Lower leg skin (tissue), 4 donors: Measurements from ENCODE around the gene ZC3H7A. TPM values are rescaled to one million over a fixed set of nuclear protein-coding genes. Genes with fewer than 3 reads are reported as not detected.

Experiments used
- DNase-seq, 2 donors: peaks; one replicate each; pipeline ENCODE4 v3.0.0-alpha.2; 2019; ENCODE audit warnings: low spot score in 2 of 2
- H3K4me3 ChIP-seq: fragments of 200-600 bp; sonication (generic); 2 replicates; pipeline ENCODE4 v1.5.1; 2017; ENCODE audit warnings: mild to moderate bottlenecking, low read depth; ENCODE audit not compliant: poor library complexity, severe bottlenecking
- POLR2A ChIP-seq, 2 donors: fragments of 450-650 bp; IDR thresholded peaks; one replicate each; pipeline ENCODE4 v1.6.1; 2016 to 2017; ENCODE audit warnings: antibody characterized with exemption in 2 of 2, mild to moderate bottlenecking in 1 of 2, moderate library complexity in 1 of 2
- WGBS, 2 donors: methylation state at CpG; one replicate each; pipeline ENCODE4 v1.1.5; 2018; 5-methylcytosine and 5-hydroxymethylcytosine counted together
- intact Hi-C: fragments of 100-400 bp; cut with DNase I; formaldehyde crosslinking; loops from one replicate; pipeline ENCODE4 v1.15.0; 2023; ENCODE audit warnings: low total_unique reads
- total RNA-seq, 4 donors: library from RNA; depleted of rRNA; stranded (reverse); fragments of >200 nt; gene quantifications; one replicate each; pipeline ENCODE4 v1.1.0, GENCODE V29; 2016
- TF ChIP-seq, protein P1 (sequence below), 3 donors: fragments of 450-650 bp; IDR thresholded peaks; one replicate each; pipeline ENCODE4 v1.5.1; 2016; ENCODE audit warnings: antibody characterized with exemption in 3 of 3, mild to moderate bottlenecking in 3 of 3, moderate library complexity in 2 of 3

Gene ZC3H7A, protein sequence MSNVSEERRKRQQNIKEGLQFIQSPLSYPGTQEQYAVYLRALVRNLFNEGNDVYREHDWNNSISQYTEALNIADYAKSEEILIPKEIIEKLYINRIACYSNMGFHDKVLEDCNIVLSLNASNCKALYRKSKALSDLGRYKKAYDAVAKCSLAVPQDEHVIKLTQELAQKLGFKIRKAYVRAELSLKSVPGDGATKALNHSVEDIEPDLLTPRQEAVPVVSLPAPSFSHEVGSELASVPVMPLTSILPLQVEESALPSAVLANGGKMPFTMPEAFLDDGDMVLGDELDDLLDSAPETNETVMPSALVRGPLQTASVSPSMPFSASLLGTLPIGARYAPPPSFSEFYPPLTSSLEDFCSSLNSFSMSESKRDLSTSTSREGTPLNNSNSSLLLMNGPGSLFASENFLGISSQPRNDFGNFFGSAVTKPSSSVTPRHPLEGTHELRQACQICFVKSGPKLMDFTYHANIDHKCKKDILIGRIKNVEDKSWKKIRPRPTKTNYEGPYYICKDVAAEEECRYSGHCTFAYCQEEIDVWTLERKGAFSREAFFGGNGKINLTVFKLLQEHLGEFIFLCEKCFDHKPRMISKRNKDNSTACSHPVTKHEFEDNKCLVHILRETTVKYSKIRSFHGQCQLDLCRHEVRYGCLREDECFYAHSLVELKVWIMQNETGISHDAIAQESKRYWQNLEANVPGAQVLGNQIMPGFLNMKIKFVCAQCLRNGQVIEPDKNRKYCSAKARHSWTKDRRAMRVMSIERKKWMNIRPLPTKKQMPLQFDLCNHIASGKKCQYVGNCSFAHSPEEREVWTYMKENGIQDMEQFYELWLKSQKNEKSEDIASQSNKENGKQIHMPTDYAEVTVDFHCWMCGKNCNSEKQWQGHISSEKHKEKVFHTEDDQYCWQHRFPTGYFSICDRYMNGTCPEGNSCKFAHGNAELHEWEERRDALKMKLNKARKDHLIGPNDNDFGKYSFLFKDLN
- 10 to 100 TPM; 22.0 to 46.6 (median 31.3) TPM for total RNA-seq

DNA sequence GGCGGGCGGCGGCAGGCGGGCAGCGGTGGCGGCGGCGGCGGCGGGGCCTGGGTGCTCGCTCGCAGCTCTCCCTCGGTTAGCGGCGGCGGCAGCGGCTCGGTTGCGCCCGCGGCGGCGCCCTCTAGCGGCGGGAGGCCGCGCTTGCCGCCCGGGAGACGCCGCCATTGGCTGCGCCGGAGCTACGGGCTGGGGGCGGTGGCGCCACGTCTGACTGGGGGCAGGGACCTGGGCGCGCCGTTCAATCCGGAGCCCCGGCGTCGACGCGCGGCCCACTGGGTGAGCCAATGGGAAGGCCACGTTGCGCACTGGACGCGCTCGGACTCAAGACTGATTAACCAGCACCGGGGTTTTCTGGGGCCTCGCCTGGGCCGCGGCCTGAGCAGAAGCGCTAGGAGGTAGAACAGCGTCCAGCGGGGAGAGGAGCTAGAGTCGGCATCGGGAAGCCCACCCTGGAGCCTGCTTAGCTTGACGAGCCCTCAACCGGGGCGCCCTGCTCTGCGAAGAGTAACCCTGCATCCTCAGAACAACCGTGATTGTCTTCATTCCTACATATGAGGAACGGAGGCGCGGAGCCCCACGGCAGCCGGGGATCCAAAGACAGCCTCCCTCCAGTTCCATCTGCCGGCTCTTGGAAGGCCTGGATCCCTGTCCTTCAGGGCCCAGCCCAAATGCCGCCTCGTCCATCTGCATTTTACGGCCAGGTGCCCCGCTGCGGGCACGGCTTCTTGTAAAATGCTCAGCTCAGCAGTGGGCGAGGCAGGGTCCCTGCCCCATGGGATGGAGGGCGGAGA lies at the start of gene ZC3H7A:
Gene ZC3H7A, minus strand, starts transcription at position 93 of the 791 bp plus-strand sequence. CDS start 14,904 bp downstream, outside the sequence.
- peak within 1 kb of the TSS; percentile 91 for H3K4me3 ChIP-seq
- peak; percentile 94 to 99 for DNase-seq
- peak in 1 of 2 donors; percentile 63 for TF ChIP-seq POLR2A (IDR thresholded peaks at IDR 0.05)
- TF ChIP-seq, protein P1, sequence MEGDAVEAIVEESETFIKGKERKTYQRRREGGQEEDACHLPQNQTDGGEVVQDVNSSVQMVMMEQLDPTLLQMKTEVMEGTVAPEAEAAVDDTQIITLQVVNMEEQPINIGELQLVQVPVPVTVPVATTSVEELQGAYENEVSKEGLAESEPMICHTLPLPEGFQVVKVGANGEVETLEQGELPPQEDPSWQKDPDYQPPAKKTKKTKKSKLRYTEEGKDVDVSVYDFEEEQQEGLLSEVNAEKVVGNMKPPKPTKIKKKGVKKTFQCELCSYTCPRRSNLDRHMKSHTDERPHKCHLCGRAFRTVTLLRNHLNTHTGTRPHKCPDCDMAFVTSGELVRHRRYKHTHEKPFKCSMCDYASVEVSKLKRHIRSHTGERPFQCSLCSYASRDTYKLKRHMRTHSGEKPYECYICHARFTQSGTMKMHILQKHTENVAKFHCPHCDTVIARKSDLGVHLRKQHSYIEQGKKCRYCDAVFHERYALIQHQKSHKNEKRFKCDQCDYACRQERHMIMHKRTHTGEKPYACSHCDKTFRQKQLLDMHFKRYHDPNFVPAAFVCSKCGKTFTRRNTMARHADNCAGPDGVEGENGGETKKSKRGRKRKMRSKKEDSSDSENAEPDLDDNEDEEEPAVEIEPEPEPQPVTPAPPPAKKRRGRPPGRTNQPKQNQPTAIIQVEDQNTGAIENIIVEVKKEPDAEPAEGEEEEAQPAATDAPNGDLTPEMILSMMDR (IDR thresholded peaks at IDR 0.05) = peak in 1 of 3 donors; percentile 24
- WGBS, 2 donors = 0 to 1% methylated on average over 43 to 65 of the region's 80 CpGs
- intact Hi-C loops = no loop called here

DNA sequence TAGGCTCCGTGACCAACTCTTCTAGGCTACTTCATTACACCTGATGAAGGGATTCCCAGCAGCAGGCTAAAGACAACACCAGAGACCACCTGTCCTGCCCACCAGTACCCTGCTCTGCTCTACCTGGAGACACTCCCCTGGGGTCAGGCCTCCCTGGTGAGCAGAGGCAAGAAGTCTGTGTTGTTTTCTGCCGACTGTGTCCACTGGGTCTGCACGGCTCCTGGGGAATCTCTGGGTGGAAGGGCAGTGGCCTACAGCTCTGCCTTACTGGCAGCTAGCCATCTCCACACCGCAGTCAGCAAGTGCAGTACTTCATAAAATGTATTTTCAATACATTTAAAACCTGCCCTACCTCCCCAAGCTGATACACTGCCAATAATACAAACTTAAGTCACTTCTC lies 47.4 kb upstream of the ZC3H7A start:
- intact Hi-C loops = no loop called here
- WGBS, 2 donors = 96 to 98% methylated on average over 4 of the region's 4 CpGs
- TF ChIP-seq POLR2A (IDR thresholded peaks at IDR 0.05) = no peak
- TF ChIP-seq, protein P1 (IDR thresholded peaks at IDR 0.05) = no peak
- DNase-seq = no peak
- no peak overlapping the region for H3K4me3 ChIP-seq

DNA sequence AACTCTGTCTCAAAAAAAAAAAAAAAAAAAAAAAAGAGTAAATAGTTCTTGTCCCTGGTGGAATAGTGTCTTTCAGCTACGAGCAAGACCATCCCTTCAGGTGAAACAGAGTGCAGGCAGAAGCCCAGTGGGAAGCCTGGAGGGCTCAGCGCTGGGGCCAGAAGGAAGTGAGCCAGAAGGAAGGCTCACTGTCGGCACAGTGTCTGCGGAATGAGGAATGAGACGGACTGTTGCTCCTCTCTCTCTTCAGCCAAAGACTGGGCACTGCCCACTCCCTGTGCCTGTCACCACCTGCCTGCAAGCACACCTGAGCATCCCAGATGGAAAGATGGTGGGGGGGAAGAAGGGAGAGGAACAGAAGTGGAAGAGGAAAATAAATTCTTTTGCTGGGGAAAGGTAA lies 46.8 kb upstream of the ZC3H7A start:
- no peak overlapping the region for H3K4me3 ChIP-seq
- DNase-seq = no peak
- intact Hi-C loops = no loop called here
- WGBS, 2 donors = 81 to 92% methylated on average over 5 of the region's 5 CpGs
- TF ChIP-seq, protein P1 (IDR thresholded peaks at IDR 0.05) = no peak
- no peak for TF ChIP-seq POLR2A (IDR thresholded peaks at IDR 0.05)

DNA sequence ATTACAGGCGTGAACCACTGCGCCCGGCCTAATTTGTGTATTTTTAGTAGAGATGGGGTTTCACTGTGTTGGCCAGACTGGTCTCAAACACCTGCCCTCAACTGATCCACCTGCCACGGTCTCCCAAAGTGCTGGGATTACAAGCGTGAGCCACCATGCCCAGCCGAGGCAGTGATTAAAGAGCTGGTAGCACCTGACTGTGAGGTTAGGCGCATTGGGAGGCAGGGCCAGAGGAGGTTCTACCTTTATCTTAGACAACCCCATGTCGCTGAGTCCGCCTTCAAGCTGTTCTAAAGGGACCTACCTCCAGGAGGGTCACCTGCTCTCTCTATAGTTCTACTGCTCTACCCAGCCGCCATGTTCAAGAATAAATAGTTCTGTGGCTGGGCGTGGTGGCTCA lies 46.1 kb upstream of the ZC3H7A start:
- no peak overlapping the region for H3K4me3 ChIP-seq
- 97 to 99% methylated on average over 11 of the region's 11 CpGs for WGBS, 2 donors
- TF ChIP-seq POLR2A (IDR thresholded peaks at IDR 0.05) = no peak
- TF ChIP-seq, protein P1 (IDR thresholded peaks at IDR 0.05) = no peak
- no peak for DNase-seq
- intact Hi-C loops = no loop called here

DNA sequence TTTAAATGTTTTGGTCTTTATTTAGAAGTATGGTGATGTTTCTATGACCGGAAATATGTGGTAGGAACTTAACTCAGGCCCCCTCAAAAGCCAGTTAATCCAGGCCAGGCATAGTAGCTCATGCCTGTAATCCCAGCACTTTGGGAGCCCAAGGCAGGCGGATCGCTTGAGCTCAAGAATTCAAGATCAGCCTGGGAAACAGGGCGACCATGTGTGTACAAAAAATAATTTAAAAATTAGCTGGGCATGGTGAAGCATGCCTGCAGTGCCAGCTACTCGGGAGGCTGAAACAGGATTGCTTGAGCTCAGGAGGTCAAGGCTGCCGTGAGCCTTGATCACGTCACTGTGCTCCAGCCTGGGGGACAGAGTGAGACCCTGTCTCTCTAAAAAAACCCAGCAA lies 44.0 kb upstream of the ZC3H7A start:
- TF ChIP-seq, protein P1 (IDR thresholded peaks at IDR 0.05) = no peak
- TF ChIP-seq POLR2A (IDR thresholded peaks at IDR 0.05) = no peak
- H3K4me3 ChIP-seq = no peak overlapping the region
- intact Hi-C loops = no loop called here
- no peak for DNase-seq
- WGBS, 2 donors = 96 to 97% methylated on average over 7 of the region's 7 CpGs
